Measurements from ENCODE around the gene WDR64. TPM values are rescaled to one million over a fixed set of nuclear protein-coding genes. Genes with fewer than 3 reads are reported as not detected.

WDR64 gene
- total RNA-seq, 1 experiment from 2014 or later = not detected

DNA sequence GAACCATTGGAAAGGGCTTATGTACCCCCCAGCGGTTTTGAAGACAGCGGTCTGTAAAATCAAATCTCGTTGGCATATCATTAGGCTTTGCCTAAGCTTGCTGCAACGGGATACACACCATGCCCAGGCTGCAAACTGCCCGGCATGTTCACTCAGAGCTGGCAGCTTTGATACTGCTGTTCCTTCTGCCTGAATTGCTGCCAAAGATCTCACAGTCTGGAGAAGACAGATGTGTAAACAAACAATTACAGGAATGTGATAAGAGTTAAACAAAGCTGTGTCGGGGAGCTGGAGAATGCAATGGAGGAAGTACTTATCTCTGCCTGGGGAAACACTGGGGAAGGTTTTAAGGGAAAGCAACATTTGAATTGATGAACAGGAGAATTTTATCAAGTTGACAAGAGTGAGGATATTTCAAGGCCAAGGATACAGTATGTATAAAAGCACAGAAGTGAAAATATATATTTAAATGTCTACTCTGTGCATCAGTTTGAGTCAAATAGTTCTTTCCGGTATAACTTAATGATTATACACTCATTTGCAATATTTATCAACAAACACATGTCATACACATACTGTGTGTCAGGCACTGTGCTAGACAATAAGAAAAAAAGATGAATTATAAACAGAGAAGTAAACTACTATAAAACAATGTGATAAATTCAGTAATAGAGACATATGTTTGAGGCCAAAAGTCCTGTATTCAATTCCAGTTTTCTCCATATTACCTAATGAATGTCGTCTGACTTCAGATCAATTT is 41.8 kb upstream of the WDR64 start:
- no peaks in the 10 kb centered on the region for H3K9me3 ChIP-seq (ENCODE audit: low read depth, low read length, poor library complexity, severe bottlenecking)
- intact Hi-C loops (cut with micrococcal nuclease; ENCODE audit: unreplicated experiment) = loop anchor here (5.0 to 10.0 kb wide), 2 partner anchors 222 to 405 kb away; no protein-coding TSS in a partner anchor
- ChIA-PET CTCF (interaction anchor here (1.4 kb wide), 1 partner anchor 17 kb away, joined by 5 read pairs; no protein-coding TSS in a partner anchor), POLR2A (ENCODE audit: low non-redundant PET) (no interaction called here)
- DNase-seq (ENCODE audit: low spot score) = peak; percentile 29
- H3K4me3 ChIP-seq (ENCODE audit: low read depth, low read length, poor library complexity, severe bottlenecking) = no peak overlapping the region
- no peaks in the 10 kb centered on the region for H3K36me3 ChIP-seq (ENCODE audit: insufficient read depth, low read length, poor library complexity, severe bottlenecking)
- no peak overlapping the region for H3K27ac ChIP-seq (ENCODE audit: low read depth, low read length, poor library complexity, severe bottlenecking)
- no peaks in the 10 kb centered on the region for H3K4me1 ChIP-seq (ENCODE audit: insufficient read depth, low read length, poor library complexity, severe bottlenecking)
- no TSS peak for BruUV-seq (replicated peaks)
- TF ChIP-seq EZH2 (IDR thresholded peaks at IDR 0.05; ENCODE audit: borderline replicate concordance, low read depth, low read length, poor library complexity, severe bottlenecking) = no peak
- TF ChIP-seq, protein P1, sequence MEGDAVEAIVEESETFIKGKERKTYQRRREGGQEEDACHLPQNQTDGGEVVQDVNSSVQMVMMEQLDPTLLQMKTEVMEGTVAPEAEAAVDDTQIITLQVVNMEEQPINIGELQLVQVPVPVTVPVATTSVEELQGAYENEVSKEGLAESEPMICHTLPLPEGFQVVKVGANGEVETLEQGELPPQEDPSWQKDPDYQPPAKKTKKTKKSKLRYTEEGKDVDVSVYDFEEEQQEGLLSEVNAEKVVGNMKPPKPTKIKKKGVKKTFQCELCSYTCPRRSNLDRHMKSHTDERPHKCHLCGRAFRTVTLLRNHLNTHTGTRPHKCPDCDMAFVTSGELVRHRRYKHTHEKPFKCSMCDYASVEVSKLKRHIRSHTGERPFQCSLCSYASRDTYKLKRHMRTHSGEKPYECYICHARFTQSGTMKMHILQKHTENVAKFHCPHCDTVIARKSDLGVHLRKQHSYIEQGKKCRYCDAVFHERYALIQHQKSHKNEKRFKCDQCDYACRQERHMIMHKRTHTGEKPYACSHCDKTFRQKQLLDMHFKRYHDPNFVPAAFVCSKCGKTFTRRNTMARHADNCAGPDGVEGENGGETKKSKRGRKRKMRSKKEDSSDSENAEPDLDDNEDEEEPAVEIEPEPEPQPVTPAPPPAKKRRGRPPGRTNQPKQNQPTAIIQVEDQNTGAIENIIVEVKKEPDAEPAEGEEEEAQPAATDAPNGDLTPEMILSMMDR (conservative IDR thresholded peaks at IDR 0.05; ENCODE audit: low read depth, low read length) = no peak
- H3K27me3 ChIP-seq (replicated peaks; ENCODE audit: insufficient read depth, low read depth, low read length, poor library complexity) = no peaks in the 10 kb centered on the region

GRCh38 chr1:241611063-241611462 is 41.0 kb upstream of the WDR64 start:
- peak; percentile 69 for DNase-seq (ENCODE audit: low spot score)
- no TSS peak for BruUV-seq (replicated peaks)
- no peaks in the 10 kb centered on the region for H3K27me3 ChIP-seq (replicated peaks; ENCODE audit: insufficient read depth, low read depth, low read length, poor library complexity)
- no peaks in the 10 kb centered on the region for H3K36me3 ChIP-seq (ENCODE audit: insufficient read depth, low read length, poor library complexity, severe bottlenecking)
- TF ChIP-seq EZH2 (IDR thresholded peaks at IDR 0.05; ENCODE audit: borderline replicate concordance, low read depth, low read length, poor library complexity, severe bottlenecking) = no peak
- TF ChIP-seq, protein P1 (conservative IDR thresholded peaks at IDR 0.05; ENCODE audit: low read depth, low read length) = peak; percentile 56
- intact Hi-C loops (cut with micrococcal nuclease; ENCODE audit: unreplicated experiment) = loop anchor here (5.0 to 10.0 kb wide), 2 partner anchors 221 to 404 kb away; no protein-coding TSS in a partner anchor
- CTCF ChIA-PET = interaction anchor here (1.4 kb wide), 1 partner anchor 16 kb away, joined by 5 read pairs; no protein-coding TSS in a partner anchor
- POLR2A ChIA-PET (ENCODE audit: low non-redundant PET) = no interaction called here
- H3K9me3 ChIP-seq (ENCODE audit: low read depth, low read length, poor library complexity, severe bottlenecking) = no peaks in the 10 kb centered on the region
- no peaks in the 10 kb centered on the region for H3K4me1 ChIP-seq (ENCODE audit: insufficient read depth, low read length, poor library complexity, severe bottlenecking)
- H3K27ac ChIP-seq (ENCODE audit: low read depth, low read length, poor library complexity, severe bottlenecking) = no peak overlapping the region
- no peak overlapping the region for H3K4me3 ChIP-seq (ENCODE audit: low read depth, low read length, poor library complexity, severe bottlenecking)

DNA sequence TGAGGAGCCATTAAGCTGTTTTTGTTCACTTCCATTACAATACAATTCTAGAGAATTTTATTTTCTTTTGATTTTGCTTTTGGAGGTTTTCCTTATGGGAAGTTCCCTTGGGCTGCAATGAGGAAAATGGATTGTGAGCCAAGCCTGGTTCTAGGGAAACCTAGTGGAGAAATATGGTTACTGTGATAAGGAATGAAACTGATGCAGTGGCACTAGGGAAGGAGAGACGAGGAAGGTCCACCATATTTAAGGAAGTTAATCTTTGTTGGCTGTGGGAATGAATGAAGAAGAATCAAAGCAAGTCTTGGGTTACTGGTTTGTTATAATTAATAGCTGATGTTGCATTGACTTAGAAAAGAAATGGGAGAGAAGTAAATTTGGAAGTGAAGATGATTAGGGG is 40.3 kb upstream of the WDR64 start:
- ChIA-PET CTCF (interaction anchor here (0.7 kb wide), 1 partner anchor 24 kb away, joined by 5 read pairs; no protein-coding TSS in a partner anchor), POLR2A (ENCODE audit: low non-redundant PET) (no interaction called here)
- no peak for DNase-seq (ENCODE audit: low spot score)
- H3K27me3 ChIP-seq (replicated peaks; ENCODE audit: insufficient read depth, low read depth, low read length, poor library complexity) = no peaks in the 10 kb centered on the region
- no peaks in the 10 kb centered on the region for H3K36me3 ChIP-seq (ENCODE audit: insufficient read depth, low read length, poor library complexity, severe bottlenecking)
- BruUV-seq (replicated peaks) = no TSS peak
- TF ChIP-seq EZH2 (IDR thresholded peaks at IDR 0.05; ENCODE audit: borderline replicate concordance, low read depth, low read length, poor library complexity, severe bottlenecking) = no peak
- TF ChIP-seq, protein P1 (conservative IDR thresholded peaks at IDR 0.05; ENCODE audit: low read depth, low read length) = no peak
- no peak overlapping the region for H3K27ac ChIP-seq (ENCODE audit: low read depth, low read length, poor library complexity, severe bottlenecking)
- H3K4me1 ChIP-seq (ENCODE audit: insufficient read depth, low read length, poor library complexity, severe bottlenecking) = no peaks in the 10 kb centered on the region
- H3K4me3 ChIP-seq (ENCODE audit: low read depth, low read length, poor library complexity, severe bottlenecking) = no peak overlapping the region
- intact Hi-C loops (cut with micrococcal nuclease; ENCODE audit: unreplicated experiment) = loop anchor here (5.0 to 10.0 kb wide), 2 partner anchors 221 to 403 kb away; no protein-coding TSS in a partner anchor
- H3K9me3 ChIP-seq (ENCODE audit: low read depth, low read length, poor library complexity, severe bottlenecking) = no peaks in the 10 kb centered on the region

All from A673 (cell line).